Measurements from ENCODE around the gene ADRB2. TPM values are rescaled to one million over a fixed set of nuclear protein-coding genes. Genes with fewer than 3 reads are reported as not detected.

ADRB2 gene
- total RNA-seq, 1 experiment from 2014 or later = 0.26 TPM

- no peaks in the 10 kb centered on the region for H3K36me3 Mint-ChIP-seq (ENCODE audit: insufficient read depth in 1 of 3, low read depth in 3 of 3)
- DNase-seq = no peak
- Histone ChIP-seq H3K23me2 (ENCODE audit: insufficient read length, low read depth, low read length, poor library complexity, severe bottlenecking) (no peaks in the 10 kb centered on the region), H3K4me1 (ENCODE audit: insufficient read depth, low read length) (no peaks in the 10 kb centered on the region), H4K20me1 (ENCODE audit: control insufficient read depth, insufficient read depth, insufficient read length) (no peaks in the 10 kb centered on the region), H3K4me2 (ENCODE audit: insufficient read depth, insufficient read length, low read length) (no peak overlapping the region), H3K4ac (ENCODE audit: low read depth, low read length) (no peak overlapping the region), H2BK15ac (ENCODE audit: low read depth, low read length) (no peak overlapping the region), H3T11ph (ENCODE audit: low read length) (no peak overlapping the region), H3K23ac (ENCODE audit: insufficient read length, low read depth, low read length) (no peak overlapping the region), H3K14ac (ENCODE audit: insufficient read depth, low read length) (no peak overlapping the region), H2AK5ac (ENCODE audit: insufficient read length, low read length) (no peak overlapping the region), H2BK120ac (ENCODE audit: low read depth, low read length, poor library complexity, severe bottlenecking) (no peak overlapping the region), H2BK20ac (ENCODE audit: low read depth, low read length, poor library complexity, severe bottlenecking) (no peak overlapping the region), H2BK12ac (ENCODE audit: insufficient read length, low read depth, low read length) (no peak overlapping the region), H4K91ac (ENCODE audit: insufficient read length, low read depth, low read length) (no peak overlapping the region), H4K5ac (ENCODE audit: insufficient read length, low read depth, low read length) (no peak overlapping the region), H3K27me3 (ENCODE audit: insufficient read depth, low read length) (no peaks in the 10 kb centered on the region), H3K9me3 (ENCODE audit: control insufficient read depth, low read depth, low read length) (no peaks in the 10 kb centered on the region), H2AFZ (ENCODE audit: low read length) (no peak overlapping the region), H2BK5ac (ENCODE audit: insufficient read length, low read length) (no peak overlapping the region), H3K18ac (ENCODE audit: insufficient read length, low read depth, low read length) (no peak overlapping the region), H3K56ac (ENCODE audit: insufficient read length, low read depth, low read length) (no peak overlapping the region), H3K27ac (ENCODE audit: insufficient read length, low read depth, low read length) (no peak overlapping the region), H3K79me2 (ENCODE audit: insufficient read depth, low read length) (no peaks in the 10 kb centered on the region), H4K8ac (replicated peaks; ENCODE audit: insufficient read length, low read depth, low read length) (no peak overlapping the region), H3K9ac (ENCODE audit: extremely low read depth, insufficient read length, low read length) (no peak overlapping the region), H3K79me1 (ENCODE audit: insufficient read depth, low read depth, low read length, poor library complexity, severe bottlenecking) (no peaks in the 10 kb centered on the region)
- no peaks in the 10 kb centered on the region for H3K4me1 Mint-ChIP-seq
- no peaks in the 10 kb centered on the region; the same call in 1 of the 2 replicates for H3K27me3 Mint-ChIP-seq (ENCODE audit: low read depth)
- no CpG with 5 or more reads among the region's 1 CpG for WGBS (ENCODE audit: extremely low coverage, insufficient read length, low lambda C conversion rate)
- no peak for TF ChIP-seq CTCF (conservative IDR thresholded peaks at IDR 0.05)
- no peak overlapping the region for H3K27ac Mint-ChIP-seq
- no peaks in the 10 kb centered on the region; a peak in 1 of 5 replicates for H3K9me3 Mint-ChIP-seq
- no peak overlapping the region for H3K4me3 Mint-ChIP-seq
These were observed 30.0 kb downstream of the ADRB2 start for GRCh38 chr5:148856424-148856823.

All from H9 (cell line).